Peyer's patch (tissue), 4 donors: Measurements from ENCODE around the gene TMEM132D.

ENCODE experiments used
- CTCF ChIP-seq, 6 experiments: fragments of 450-650 bp in 4 of 6; fragments of 200-600 bp in 2 of 6; sonication (generic) in 1 of 6; IDR thresholded peaks; one replicate each; pipeline ENCODE4 v1.5.1; 2017 to 2019; ENCODE audit warnings: antibody characterized with exemption in 6 of 6, mild to moderate bottlenecking in 3 of 6, moderate library complexity in 1 of 6
- POLR2A ChIP-seq, 2 donors: fragments of 450-650 bp; IDR thresholded peaks; one replicate each; pipeline ENCODE4 v1.5.1; 2017; ENCODE audit warnings: antibody characterized with exemption in 2 of 2, mild to moderate bottlenecking in 2 of 2, moderate library complexity in 2 of 2

- no peak for TF ChIP-seq POLR2A (IDR thresholded peaks at IDR 0.05)
- TF ChIP-seq CTCF (IDR thresholded peaks at IDR 0.05), result no peak
Measured at GRCh38 chr12:129605666-129606065, 298.2 kb downstream of the TMEM132D start.
